ENCODE results near the gene SAMHD1.

GRCh38 chr20:36971103-36971502 lies 19.6 kb upstream of the SAMHD1 start:
- TF ChIP-seq POLR2A (IDR thresholded peaks at IDR 0.05; ENCODE audit: low read depth, low read length) (no peak), TAF1 (IDR thresholded peaks at IDR 0.05; ENCODE audit: borderline replicate concordance, low read depth, low read length) (no peak)

Measured in GM12892 (cell line).